HepG2 (cell line): ENCODE results near the gene CASZ1. TPM values are rescaled to one million over a fixed set of nuclear protein-coding genes. Genes with fewer than 3 reads are reported as not detected.

Source experiments
- ATAC-seq: fragments of 200-7000 bp; cut with Tn5 transposase; 3 replicates; pipeline ENCODE4 v1.9.1; 2020; ENCODE audit warnings: mild to moderate bottlenecking, moderate library complexity
- BruUV-seq: library from RNA; stranded (reverse); fragments of 400-500 nt; replicated peaks from 2 replicates; lab custom pipeline; 2021; lab: Mats Ljungman, UMichigan
- CTCF ChIA-PET: fragments of 300-600 bp; formaldehyde crosslinking; extraction: SDS; loops from one replicate; lab custom pipeline; 2021; ENCODE audit warnings: low total read pairs, inconsistent platforms, low intra/inter-chr PET ratio; lab: Yijun Ruan, JAX
- POLR2A ChIA-PET: fragments of 350-600 bp; sonication (Branson Sonifier 250); formaldehyde crosslinking; loops from one replicate; lab custom pipeline; 2020; ENCODE audit warnings: antibody characterized with exemption, inconsistent platforms; lab: Yijun Ruan, JAX
- DNase-seq: peaks from one replicate; pipeline ENCODE4 v3.0.0-alpha.2; 2015; ENCODE audit warnings: low spot score
- FAIRE-seq: peaks from 3 replicates; lab custom pipeline; 2011; peaks lifted over from hg19 to GRCh38; lab: Jason Lieb, UNC
- H2AFZ ChIP-seq: one replicate; pipeline ENCODE4 v1.6.1; 2011; ENCODE audit warnings: low read length, inconsistent platforms
- H3K27ac ChIP-seq: fragments of 300-600 bp; 3 replicates; pipeline ENCODE4 v1.8.0; 2011; ENCODE audit warnings: mixed run types, mild to moderate bottlenecking, mixed read lengths, low read length, inconsistent platforms; ENCODE audit not compliant: insufficient read depth; ENCODE audit errors: extremely low read length
- H3K27me3 ChIP-seq, 2 experiments: fragments of 200-600 bp in 1 of 2; 2 replicates in 1 of 2; 3 replicates in 1 of 2; pipeline versions ENCODE4 v1.6.0 to v1.8.0; 2011; ENCODE audit warnings: low read length in 2 of 2, mild to moderate bottlenecking in 2 of 2, moderate library complexity in 2 of 2, inconsistent platforms in 1 of 2; ENCODE audit not compliant: insufficient read depth in 2 of 2, control insufficient read depth in 1 of 2
- H3K36me3 ChIP-seq, 2 experiments: fragments of 200-600 bp in 1 of 2; replicated peaks in 1 of 2; 2 replicates in 1 of 2; 3 replicates in 1 of 2; pipeline versions ENCODE4 v1.5.1 to v1.8.0; 2011; ENCODE audit warnings: low read length in 2 of 2, inconsistent platforms in 1 of 2; ENCODE audit not compliant: insufficient read depth in 2 of 2, control insufficient read depth in 1 of 2
- H3K4me1 ChIP-seq: 2 replicates; pipeline ENCODE4 v1.5.1; 2012; ENCODE audit warnings: low read length, inconsistent platforms; ENCODE audit not compliant: insufficient read depth
- H3K4me2 ChIP-seq: 2 replicates; pipeline ENCODE4 v1.6.0; 2011; ENCODE audit warnings: low read depth, low read length, inconsistent platforms
- H3K4me3 ChIP-seq, 3 experiments: fragments of 200-600 bp in 1 of 3; sonication (generic), shearing (Covaris generic) in 1 of 3; replicated peaks in 1 of 3; 2 replicates each; pipeline ENCODE4 v1.5.1; 2011 to 2016; ENCODE audit warnings: low read length in 3 of 3, inconsistent platforms in 2 of 3, low read depth in 2 of 3, mild to moderate bottlenecking in 2 of 3, control low read depth in 1 of 3, mixed read lengths in 1 of 3; ENCODE audit not compliant: insufficient read depth in 1 of 3
- H3K79me2 ChIP-seq: one replicate; pipeline ENCODE4 v1.6.1; 2011; ENCODE audit warnings: low read length, inconsistent platforms; ENCODE audit not compliant: insufficient read depth
- H3K9ac ChIP-seq: 2 replicates; pipeline ENCODE4 v1.6.0; 2011; ENCODE audit warnings: mild to moderate bottlenecking, low read depth, low read length, inconsistent platforms; ENCODE audit not compliant: insufficient read depth
- H3K9me3 ChIP-seq: 2 replicates; pipeline ENCODE4 v1.5.1; 2012; ENCODE audit warnings: mild to moderate bottlenecking, low read length
- H4K20me1 ChIP-seq: 2 replicates; pipeline ENCODE4 v1.6.0; 2011; ENCODE audit warnings: inconsistent platforms, mild to moderate bottlenecking, low read length, moderate library complexity; ENCODE audit not compliant: insufficient read depth
- CBX2 ChIP-seq, 2 experiments: fragments of 200-600 bp in 1 of 2; sonication (generic); formaldehyde crosslinking in 1 of 2; IDR thresholded peaks; 2 replicates each; pipeline versions ENCODE4 v1.7.0 to v1.8.1; 2018 to 2022; ENCODE audit warnings: low read depth in 2 of 2, low read length in 1 of 2, mild to moderate bottlenecking in 1 of 2, missing genetic modification reagents in 1 of 2
- CEBPG ChIP-seq: IDR thresholded peaks from 2 replicates; pipeline ENCODE4 v1.6.1; 2016
- JDP2 ChIP-seq: sonication (generic); formaldehyde crosslinking; IDR thresholded peaks from 2 replicates; pipeline ENCODE4 v1.8.1; 2022; ENCODE audit warnings: missing genetic modification reagents, borderline replicate concordance
- KLF16 ChIP-seq, 2 experiments: sonication (generic) in 1 of 2; formaldehyde crosslinking in 1 of 2; IDR thresholded peaks; 2 replicates each; pipeline versions ENCODE4 v1.6.1 to v1.8.0; 2016 to 2023; ENCODE audit warnings: missing genetic modification reagents in 2 of 2, missing compliant biosample characterization in 1 of 2
- ONECUT2 ChIP-seq: sonication (generic); formaldehyde crosslinking; IDR thresholded peaks from 2 replicates; pipeline ENCODE4 v1.4.0; 2020; ENCODE audit warnings: missing genetic modification reagents
- TEAD3 ChIP-seq: optimal IDR thresholded peaks from 2 replicates; pipeline ENCODE3; 2016; ENCODE audit warnings: borderline replicate concordance
- ZNF512B ChIP-seq: sonication (generic); formaldehyde crosslinking; IDR thresholded peaks from 2 replicates; pipeline ENCODE4 v1.5.1; 2020; ENCODE audit warnings: missing genetic modification reagents, mild to moderate bottlenecking, borderline replicate concordance
- WGBS: methylation state at CpG from one replicate; pipeline ENCODE4 v1.1.6; 2017; ENCODE audit warnings: low lambda C conversion rate; 5-methylcytosine and 5-hydroxymethylcytosine counted together
- in situ Hi-C: cut with HindIII; loops from 2 replicates; pipeline ENCODE4 v1.10.0; 2017; ENCODE audit warnings: low pct_unique_long_range_greater_than_20kb; ENCODE audit not compliant: extremely low pct_ligation_motif_present
- intact Hi-C: fragments of 100-400 bp; cut with micrococcal nuclease; formaldehyde crosslinking; loops from one replicate; pipeline ENCODE4 v1.10.0; 2022; ENCODE audit not compliant: unreplicated experiment
- polyA plus RNA-seq, 8 experiments: library from polyadenylated mRNA; depleted of rRNA in 3 of 8; stranded (reverse) in 7 of 8; unstranded in 1 of 8; fragments of >200 nt; fragmentation: Illumina TruSeq in 4 of 8; extraction: Trizol in 4 of 8; gene quantifications; 2 replicates each; pipeline versions ENCODE4 v1.2.1 to v1.2.3, GENCODE V29; 2011 to 2016; ENCODE audit warnings: low read depth in 4 of 8, missing spikeins in 1 of 8, mixed read lengths in 1 of 8; ENCODE audit not compliant: insufficient read depth in 1 of 8
- total RNA-seq, 5 experiments: library from RNA; depleted of rRNA; stranded (reverse); fragments of >200 nt; fragmentation: Illumina TruSeq; extraction: Trizol; gene quantifications; 2 replicates each; pipeline ENCODE4 v1.2.3, GENCODE V29; 2016; ENCODE audit warnings: low read depth in 1 of 5
- TF ChIP-seq, protein P1 (sequence below): sonication (generic); formaldehyde crosslinking; IDR thresholded peaks from 2 replicates; pipeline ENCODE4 v1.4.0; 2020; ENCODE audit warnings: missing genetic modification reagents, borderline replicate concordance

The CASZ1 gene
- total and polyA plus RNA-seq, 2 of the 13 experiments (the other 11 are each of a cell fraction or from before 2014, with no cell fraction given) = 1.9 to 3.7 TPM

- ChIA-PET POLR2A (no interaction called here), CTCF (no interaction called here)
- no peak overlapping the region for H2AFZ ChIP-seq
- TF ChIP-seq, protein P1, sequence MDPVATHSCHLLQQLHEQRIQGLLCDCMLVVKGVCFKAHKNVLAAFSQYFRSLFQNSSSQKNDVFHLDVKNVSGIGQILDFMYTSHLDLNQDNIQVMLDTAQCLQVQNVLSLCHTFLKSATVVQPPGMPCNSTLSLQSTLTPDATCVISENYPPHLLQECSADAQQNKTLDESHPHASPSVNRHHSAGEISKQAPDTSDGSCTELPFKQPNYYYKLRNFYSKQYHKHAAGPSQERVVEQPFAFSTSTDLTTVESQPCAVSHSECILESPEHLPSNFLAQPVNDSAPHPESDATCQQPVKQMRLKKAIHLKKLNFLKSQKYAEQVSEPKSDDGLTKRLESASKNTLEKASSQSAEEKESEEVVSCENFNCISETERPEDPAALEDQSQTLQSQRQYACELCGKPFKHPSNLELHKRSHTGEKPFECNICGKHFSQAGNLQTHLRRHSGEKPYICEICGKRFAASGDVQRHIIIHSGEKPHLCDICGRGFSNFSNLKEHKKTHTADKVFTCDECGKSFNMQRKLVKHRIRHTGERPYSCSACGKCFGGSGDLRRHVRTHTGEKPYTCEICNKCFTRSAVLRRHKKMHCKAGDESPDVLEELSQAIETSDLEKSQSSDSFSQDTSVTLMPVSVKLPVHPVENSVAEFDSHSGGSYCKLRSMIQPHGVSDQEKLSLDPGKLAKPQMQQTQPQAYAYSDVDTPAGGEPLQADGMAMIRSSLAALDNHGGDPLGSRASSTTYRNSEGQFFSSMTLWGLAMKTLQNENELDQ (CRISPR knock-in tag) = no peak
- TF ChIP-seq JDP2 = no peak
- TF ChIP-seq ONECUT2 = no peak
- no peak for TF ChIP-seq CBX2 (IDR thresholded peaks at IDR 0.05; ENCODE audit: low read depth, low read length)
- TF ChIP-seq CBX2 (CRISPR knock-in tag; IDR thresholded peaks at IDR 0.05; ENCODE audit: low read depth) = no peak
- TF ChIP-seq CEBPG = no peak
- no peak for TF ChIP-seq TEAD3 (CRISPR knock-in tag)
- no peak for TF ChIP-seq ZNF512B
- TF ChIP-seq KLF16 (CRISPR knock-in tag; IDR thresholded peaks at IDR 0.05) = no peak
- H3K36me3 ChIP-seq = no peaks in the 10 kb centered on the region; a peak in 1 of 5 replicates
- intact Hi-C loops = no loop called here
- ATAC-seq = no peak
- no peak for DNase-seq
- no peaks in the 10 kb centered on the region for H3K79me2 ChIP-seq
- H3K4me2 ChIP-seq = no peak overlapping the region
- no peak for FAIRE-seq
- no TSS peak for BruUV-seq
- H3K4me1 ChIP-seq = peaks cover 35% of the 10 kb centered on the region
- in situ Hi-C loops = no loop called here
- WGBS = 92% methylated on average over 5 of the region's 5 CpGs
- H3K9me3 ChIP-seq = no peaks in the 10 kb centered on the region
- no peak overlapping the region for H3K4me3 ChIP-seq
- no peaks in the 10 kb centered on the region for H4K20me1 ChIP-seq
- no peaks in the 10 kb centered on the region for H3K27me3 ChIP-seq
- no peak overlapping the region for H3K27ac ChIP-seq
- H3K9ac ChIP-seq = no peak overlapping the region
Observed at GRCh38 chr1:10589074-10589473, 207.4 kb downstream of the CASZ1 start.
